Measurements from ENCODE around the gene BRIP1. TPM values are rescaled to one million over a fixed set of nuclear protein-coding genes. Genes with fewer than 3 reads are reported as not detected.

BRIP1 gene
- total RNA-seq, 1 donor from 2014 or later: 7.1 TPM

DNA sequence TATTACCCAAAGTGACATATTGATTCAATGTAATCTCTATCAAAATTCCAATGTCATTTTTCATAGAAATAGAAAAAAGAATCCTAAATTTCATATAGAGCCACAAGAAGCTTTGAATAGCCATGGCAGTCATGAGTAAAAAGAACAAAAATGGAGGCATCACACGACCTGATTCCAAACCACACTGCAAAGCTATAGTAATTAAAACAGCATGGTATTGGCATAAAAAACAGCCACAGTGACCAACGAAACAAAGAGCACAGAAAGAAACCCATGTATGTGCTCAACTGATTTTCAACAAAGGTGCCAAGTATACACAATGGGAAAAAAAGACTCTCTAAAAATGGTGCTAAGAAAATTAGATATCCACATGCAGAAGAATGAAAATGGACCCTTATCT lies 101.5 kb downstream of the BRIP1 start:
- no peak for DNase-seq (ENCODE audit: low read depth, low spot score)

DNA sequence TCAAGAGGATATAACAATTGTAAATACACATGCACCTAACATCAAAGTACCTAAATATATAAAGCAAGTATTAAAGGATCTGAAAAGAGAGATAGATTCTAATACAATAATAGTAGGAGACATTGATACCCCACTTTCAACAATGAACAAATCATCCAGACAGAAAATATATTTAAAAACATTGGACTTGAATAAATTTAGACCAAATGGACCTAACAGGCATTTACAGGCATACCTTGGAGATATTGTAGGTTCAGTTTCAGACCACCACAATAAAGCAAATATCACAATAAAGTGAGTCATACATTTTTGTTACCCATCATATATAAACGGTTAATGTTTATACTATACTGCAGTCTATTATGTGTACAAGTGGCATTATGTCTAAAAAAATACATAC lies 104.0 kb downstream of the BRIP1 start:
- DNase-seq (ENCODE audit: low read depth, low spot score): no peak

GRCh38 chr17:61758430-61758829 lies 104.9 kb downstream of the BRIP1 start:
- no peak for DNase-seq (ENCODE audit: low read depth, low spot score)

DNA sequence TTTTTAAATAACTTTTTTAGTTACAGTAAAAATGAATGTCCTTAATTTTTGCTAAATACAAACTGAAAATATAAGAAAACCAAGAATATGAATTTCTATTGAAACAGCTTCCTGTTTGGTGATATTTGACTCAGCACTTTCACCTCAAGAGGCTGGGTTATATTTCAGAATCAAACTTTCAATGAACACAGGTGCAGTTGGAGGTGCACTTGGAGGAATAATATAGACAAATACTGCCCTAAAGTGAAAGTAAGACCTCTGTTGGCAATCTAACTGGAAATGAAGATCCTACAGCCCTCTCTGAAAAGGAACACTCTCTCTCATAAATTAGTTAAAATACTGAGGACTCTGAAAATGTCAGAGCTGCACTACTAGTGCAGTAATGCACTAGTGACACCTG lies 106.2 kb downstream of the BRIP1 start:
- no peak for DNase-seq (ENCODE audit: low read depth, low spot score)

GRCh38 chr17:61756561-61756960 lies 106.8 kb downstream of the BRIP1 start:
- DNase-seq (ENCODE audit: low read depth, low spot score): no peak

DNA sequence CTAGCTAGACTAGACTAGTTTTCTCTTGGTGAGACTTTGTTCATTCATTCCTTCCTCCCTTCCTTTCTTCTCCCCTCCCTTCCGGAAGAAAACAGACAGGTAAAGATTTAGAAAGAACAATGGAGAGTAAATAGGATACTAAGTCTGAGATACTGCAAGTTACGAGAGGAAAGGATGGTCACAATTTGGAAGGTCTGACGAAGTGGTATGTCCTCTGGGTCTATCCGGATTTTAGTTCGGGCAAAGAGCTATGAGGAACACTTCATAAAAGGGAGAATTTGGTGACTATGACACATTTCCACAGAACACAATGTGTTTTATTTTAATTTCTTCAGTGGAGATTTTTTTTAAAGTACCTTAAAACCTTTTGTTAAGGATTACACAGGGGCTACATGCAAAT lies 107.7 kb downstream of the BRIP1 start:
- DNase-seq (ENCODE audit: low read depth, low spot score): no peak

DNA sequence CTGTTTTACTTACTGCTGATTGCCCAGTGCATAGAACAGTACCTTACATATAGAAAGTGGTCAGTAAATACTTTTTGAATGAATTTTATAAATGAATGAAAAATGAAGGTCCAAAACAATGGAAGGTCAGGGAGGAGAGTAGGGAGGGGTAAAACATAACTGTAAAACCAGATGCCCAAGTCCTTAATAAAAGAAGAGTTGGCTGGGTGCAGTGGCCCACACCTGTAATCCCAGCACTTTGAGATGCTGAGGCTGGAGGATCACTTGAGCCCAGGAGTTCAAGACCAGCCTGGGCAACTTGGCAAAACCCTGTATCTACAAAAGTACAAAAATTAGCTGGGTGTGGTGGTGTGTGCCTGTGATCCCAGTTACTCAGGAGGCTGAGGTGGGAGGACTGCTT lies 108.2 kb downstream of the BRIP1 start:
- DNase-seq (ENCODE audit: low read depth, low spot score): no peak

GRCh38 chr17:61754124-61754523 lies 109.2 kb downstream of the BRIP1 start:
- no peak for DNase-seq (ENCODE audit: low read depth, low spot score)

DNA sequence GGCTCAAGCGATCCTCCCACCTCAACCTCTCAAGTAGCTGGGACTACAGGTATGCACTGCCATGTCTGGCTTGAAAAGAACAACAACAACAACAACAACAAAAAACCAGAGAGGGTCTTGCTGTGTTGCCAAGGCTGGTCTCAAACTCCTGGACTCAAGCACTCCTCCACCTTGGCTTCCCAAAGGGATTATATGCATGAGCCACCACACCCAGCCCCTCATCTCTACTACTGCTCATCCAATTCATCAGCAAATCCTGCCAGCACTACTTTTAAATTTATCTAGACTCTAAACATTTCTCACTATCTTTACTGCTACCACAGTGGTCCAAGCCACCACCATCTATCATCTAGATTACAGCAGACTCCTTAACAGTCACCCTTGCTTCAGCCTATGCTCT lies 109.6 kb downstream of the BRIP1 start:
- DNase-seq (ENCODE audit: low read depth, low spot score): no peak

GRCh38 chr17:61750656-61751055 lies 112.7 kb downstream of the BRIP1 start:
- DNase-seq (ENCODE audit: low read depth, low spot score): no peak

- no peak for DNase-seq (ENCODE audit: low read depth, low spot score)
Observed at GRCh38 chr17:61749823-61750404, 113.4 kb downstream of the BRIP1 start.

DNA sequence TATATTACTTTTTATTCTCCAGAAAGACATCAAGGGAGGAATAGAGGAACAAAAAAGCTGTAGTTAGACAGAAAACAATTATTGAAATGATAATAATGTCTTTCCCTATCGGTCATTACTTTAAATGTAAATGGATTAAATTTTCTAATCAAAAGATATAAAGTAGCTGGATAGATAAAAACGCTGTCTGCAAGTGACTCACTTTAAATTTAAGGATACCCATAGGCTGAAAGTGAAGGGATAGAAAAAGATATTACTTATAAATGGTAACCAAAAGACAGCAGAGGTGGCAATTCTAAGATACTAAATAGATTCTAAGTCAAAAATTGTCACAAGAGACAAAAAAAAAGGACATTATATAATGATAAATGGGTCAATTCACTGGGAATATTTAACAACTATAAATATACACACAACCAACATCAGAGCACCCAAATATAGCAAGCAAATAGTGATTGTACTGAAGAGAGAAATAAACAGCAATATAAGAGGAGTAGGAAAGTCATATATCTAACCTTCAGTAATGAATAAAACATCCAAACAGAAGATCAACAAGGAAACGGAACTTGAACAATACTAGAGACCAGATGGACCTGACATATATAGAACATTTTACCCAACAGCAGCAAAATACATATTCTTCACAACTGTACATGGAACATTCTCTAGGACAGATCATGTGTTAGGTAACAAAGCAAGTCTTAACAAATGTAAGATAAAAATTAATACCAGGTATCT lies 116.9 kb downstream of the BRIP1 start:
- no peak for DNase-seq (ENCODE audit: low read depth, low spot score)

DNA sequence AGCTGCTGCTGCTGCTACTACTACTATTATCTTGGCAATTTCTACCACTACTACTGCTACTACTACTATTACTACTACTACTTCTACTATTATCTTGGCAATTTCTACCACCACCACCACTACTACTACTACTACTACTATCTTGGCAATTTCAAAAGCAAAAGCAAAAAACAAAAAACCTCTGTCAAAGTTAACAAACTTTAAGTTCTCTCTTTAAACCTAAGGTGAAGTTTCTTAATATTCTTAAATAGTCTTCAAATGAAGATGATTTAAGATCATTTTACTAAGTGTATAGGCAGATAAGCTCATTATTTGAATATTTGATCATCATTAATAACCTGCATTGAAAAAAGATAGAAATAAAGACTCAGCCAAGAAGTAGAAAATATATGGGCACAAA lies 118.5 kb downstream of the BRIP1 start:
- no peak for DNase-seq (ENCODE audit: low read depth, low spot score)

- DNase-seq (ENCODE audit: low read depth, low spot score): no peak
Observed at GRCh38 chr17:61744252-61744651, 119.1 kb downstream of the BRIP1 start.

DNA sequence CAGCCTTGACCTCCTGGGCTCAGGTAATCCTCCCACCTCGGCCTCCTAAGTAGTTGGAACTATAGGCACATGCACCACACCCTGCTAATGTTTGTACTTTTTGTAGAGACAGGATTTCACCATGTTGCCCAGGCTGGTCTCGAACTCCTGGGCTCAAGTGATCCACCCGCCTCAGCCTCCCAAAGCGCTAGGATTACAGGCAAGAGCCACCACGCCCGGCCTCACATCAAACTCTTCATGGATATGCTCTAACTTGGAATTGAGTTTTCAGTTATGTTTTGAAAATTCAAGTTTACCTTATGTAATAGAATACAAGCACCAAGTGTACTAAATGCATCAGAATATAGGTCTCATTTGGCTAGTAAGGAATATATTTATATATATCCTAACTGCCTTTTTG lies 119.6 kb downstream of the BRIP1 start:
- DNase-seq (ENCODE audit: low read depth, low spot score): no peak

GRCh38 chr17:61739002-61739401 lies 124.3 kb downstream of the BRIP1 start:
- DNase-seq (ENCODE audit: low read depth, low spot score): no peak

- no peak for DNase-seq (ENCODE audit: low read depth, low spot score)
Observed at GRCh38 chr17:61738249-61738648, 125.1 kb downstream of the BRIP1 start.

DNA sequence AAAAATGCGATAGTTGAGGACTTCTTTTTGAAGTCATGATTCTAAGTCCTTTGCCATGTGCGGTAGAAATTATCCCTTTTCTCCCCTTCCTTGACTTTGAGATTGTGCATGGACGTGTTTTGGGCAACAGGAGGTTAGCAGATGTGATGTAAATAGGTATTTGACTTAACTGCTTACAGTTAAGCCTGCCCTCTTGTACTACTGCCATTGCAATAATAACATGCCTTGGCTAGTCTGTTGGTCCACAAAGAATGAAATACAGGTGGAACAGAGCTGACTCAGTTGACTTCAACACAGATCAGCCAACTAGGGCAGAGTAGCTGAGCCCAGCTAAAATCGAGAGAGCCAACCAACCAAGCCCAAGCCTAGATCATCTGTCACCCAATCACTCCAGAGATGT lies 125.5 kb downstream of the BRIP1 start:
- no peak for DNase-seq (ENCODE audit: low read depth, low spot score)

- no peak for DNase-seq (ENCODE audit: low read depth, low spot score)
Observed at GRCh38 chr17:61736438-61736837, 126.9 kb downstream of the BRIP1 start.

- DNase-seq (ENCODE audit: low read depth, low spot score): no peak
Observed at GRCh38 chr17:61735807-61736206, 127.5 kb downstream of the BRIP1 start.

- no peak for DNase-seq (ENCODE audit: low read depth, low spot score)
Observed at GRCh38 chr17:61734466-61734865, 128.9 kb downstream of the BRIP1 start.

DNA sequence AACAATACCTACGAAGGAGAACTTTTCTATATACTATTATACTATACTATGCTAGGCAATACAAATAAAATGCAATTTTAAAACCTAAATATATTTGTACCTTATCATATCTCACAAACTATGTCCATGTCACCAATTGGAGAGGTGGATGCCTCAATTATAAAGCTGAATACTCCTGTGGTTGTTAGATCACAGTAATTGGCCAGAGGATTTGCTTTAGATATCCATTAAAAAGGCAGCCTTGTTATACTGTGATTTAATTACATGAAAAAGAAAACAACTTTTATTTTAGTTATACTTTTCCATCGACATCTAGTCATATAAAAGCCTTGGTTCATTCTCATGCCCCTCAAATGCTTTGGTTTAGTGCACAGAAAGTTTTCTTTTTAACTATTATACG lies 129.3 kb downstream of the BRIP1 start:
- no peak for DNase-seq (ENCODE audit: low read depth, low spot score)

- DNase-seq (ENCODE audit: low read depth, low spot score): no peak
Observed at GRCh38 chr17:61733021-61733420, 130.3 kb downstream of the BRIP1 start.

Data from pulmonary artery endothelial cell (primary cell).